ENCODE measurements around the gene GGPS1. TPM values are rescaled to one million over a fixed set of nuclear protein-coding genes. Genes with fewer than 3 reads are reported as not detected.

Gene GGPS1
- total RNA-seq, 1 donor from 2014 or later = 33.1 TPM

DNA sequence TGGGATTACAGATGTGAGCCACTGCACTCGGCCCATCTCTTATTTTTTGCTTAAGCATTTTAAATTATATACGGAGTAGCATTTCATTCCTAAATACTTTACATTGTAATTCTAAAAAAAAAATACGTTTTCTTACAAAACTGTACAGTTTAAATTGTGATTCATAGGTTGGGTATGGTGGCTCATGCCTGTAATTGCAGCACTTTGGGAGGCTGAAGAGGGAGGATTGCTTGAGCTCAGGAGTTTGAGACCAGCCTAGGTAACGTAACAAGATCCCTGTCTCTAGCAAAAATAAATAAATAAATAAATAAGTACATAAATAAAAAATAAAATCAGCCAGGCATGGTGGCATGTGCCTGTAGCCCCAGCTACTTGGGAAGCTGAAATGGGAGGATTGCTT is 63.5 kb downstream of the GGPS1 start:
- Histone ChIP-seq H3K27ac (no peak overlapping the region), H3K9me3 (no peaks in the 10 kb centered on the region), H3K4me1 (no peaks in the 10 kb centered on the region), H3K27me3 (no peaks in the 10 kb centered on the region), H3K4me3 (no peak overlapping the region), H3K36me3 (no peaks in the 10 kb centered on the region)
- ATAC-seq (no peak), DNase-seq (no peak)
- TF ChIP-seq, protein P1, sequence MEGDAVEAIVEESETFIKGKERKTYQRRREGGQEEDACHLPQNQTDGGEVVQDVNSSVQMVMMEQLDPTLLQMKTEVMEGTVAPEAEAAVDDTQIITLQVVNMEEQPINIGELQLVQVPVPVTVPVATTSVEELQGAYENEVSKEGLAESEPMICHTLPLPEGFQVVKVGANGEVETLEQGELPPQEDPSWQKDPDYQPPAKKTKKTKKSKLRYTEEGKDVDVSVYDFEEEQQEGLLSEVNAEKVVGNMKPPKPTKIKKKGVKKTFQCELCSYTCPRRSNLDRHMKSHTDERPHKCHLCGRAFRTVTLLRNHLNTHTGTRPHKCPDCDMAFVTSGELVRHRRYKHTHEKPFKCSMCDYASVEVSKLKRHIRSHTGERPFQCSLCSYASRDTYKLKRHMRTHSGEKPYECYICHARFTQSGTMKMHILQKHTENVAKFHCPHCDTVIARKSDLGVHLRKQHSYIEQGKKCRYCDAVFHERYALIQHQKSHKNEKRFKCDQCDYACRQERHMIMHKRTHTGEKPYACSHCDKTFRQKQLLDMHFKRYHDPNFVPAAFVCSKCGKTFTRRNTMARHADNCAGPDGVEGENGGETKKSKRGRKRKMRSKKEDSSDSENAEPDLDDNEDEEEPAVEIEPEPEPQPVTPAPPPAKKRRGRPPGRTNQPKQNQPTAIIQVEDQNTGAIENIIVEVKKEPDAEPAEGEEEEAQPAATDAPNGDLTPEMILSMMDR (IDR thresholded peaks at IDR 0.05) = no peak
- intact Hi-C loops (cut with DNase I) = no loop called here

Other genes starting within 250 kb of the GGPS1 start
- 87.4 TPM for gene TOMM20, start 199.7 kb upstream of the GGPS1 start, total RNA-seq
- gene RBM34, start 167.3 kb upstream of the GGPS1 start, total RNA-seq = 60.5 TPM
- gene ARID4B, start 391 bp upstream of the GGPS1 start, total RNA-seq = 38.7 TPM
- gene TBCE, start 38.9 kb downstream of the GGPS1 start, total RNA-seq = 27.2 TPM
- gene B3GALNT2, start 175.9 kb downstream of the GGPS1 start, total RNA-seq = 20.1 TPM

Data from upper lobe of right lung (tissue), 1 donor.